NCI-H748 (cell line): ENCODE results near the gene GPR183.

Experiments used
- DNase-seq: peaks from one replicate; lab custom pipeline; 2025; ENCODE audit not compliant: unreplicated experiment; lab: John Stamatoyannopoulos, UW

The GPR183 gene

GRCh38 chr13:99272481-99272880 is 34.7 kb downstream of the GPR183 start:
- no peak for DNase-seq

GRCh38 chr13:99271249-99271648 is 36.0 kb downstream of the GPR183 start:
- no peak for DNase-seq

- no peak for DNase-seq
Measured at GRCh38 chr13:99270518-99270917, 36.7 kb downstream of the GPR183 start.

- DNase-seq = peak; percentile 46
Measured at GRCh38 chr13:99269627-99270241, 37.5 kb downstream of the GPR183 start.

- DNase-seq = no peak
Measured at GRCh38 chr13:99268822-99269221, 38.4 kb downstream of the GPR183 start.

- no peak for DNase-seq
Measured at GRCh38 chr13:99267927-99268326, 39.3 kb downstream of the GPR183 start.

GRCh38 chr13:99266827-99267226 is 40.4 kb downstream of the GPR183 start:
- no peak for DNase-seq

- peak; percentile 57 for DNase-seq
Measured at GRCh38 chr13:99265821-99266426, 41.3 kb downstream of the GPR183 start.

GRCh38 chr13:99265162-99265800 is 41.9 kb downstream of the GPR183 start:
- DNase-seq = no peak

- no peak for DNase-seq
Measured at GRCh38 chr13:99264051-99264450, 43.1 kb downstream of the GPR183 start.

- no peak for DNase-seq
Measured at GRCh38 chr13:99263126-99263785, 43.9 kb downstream of the GPR183 start.

GRCh38 chr13:99261059-99261458 is 46.1 kb downstream of the GPR183 start:
- no peak for DNase-seq

- no peak for DNase-seq
Measured at GRCh38 chr13:99260216-99260615, 47.0 kb downstream of the GPR183 start.

- DNase-seq = no peak
Measured at GRCh38 chr13:99258946-99259345, 48.3 kb downstream of the GPR183 start.

GRCh38 chr13:99258210-99258860 is 48.9 kb downstream of the GPR183 start, which contains the start of gene GPR18:
Gene GPR18, minus strand, starts transcription at chr13:99258379. Its CDS starts 2,507 bp downstream, at chr13:99255872.
- DNase-seq = no peak

GRCh38 chr13:99257291-99257690 is 49.9 kb downstream of the GPR183 start:
- DNase-seq = no peak

- DNase-seq = no peak
Measured at GRCh38 chr13:99256709-99257108, 50.5 kb downstream of the GPR183 start.

- DNase-seq = no peak
Measured at GRCh38 chr13:99256283-99256682, 50.9 kb downstream of the GPR183 start.

- no peak for DNase-seq
Measured at GRCh38 chr13:99255271-99255670, 51.9 kb downstream of the GPR183 start.

- no peak for DNase-seq
Measured at GRCh38 chr13:99254830-99255229, 52.4 kb downstream of the GPR183 start.

- no peak for DNase-seq
Measured at GRCh38 chr13:99251921-99252320, 55.3 kb downstream of the GPR183 start.
